CD14-positive monocyte (primary cell): Measurements from ENCODE around the gene PACSIN3. TPM values are rescaled to one million over a fixed set of nuclear protein-coding genes. Genes with fewer than 3 reads are reported as not detected.

Experiments
- DNase-seq, 3 donors: peaks; one replicate each; pipeline ENCODE4 v3.0.0-alpha.2; 2011 to 2022
- H2AFZ ChIP-seq: 2 replicates; pipeline ENCODE4 v1.6.0; 2012; ENCODE audit warnings: mild to moderate bottlenecking, low read depth, low read length, inconsistent platforms; ENCODE audit not compliant: insufficient read depth, poor library complexity, severe bottlenecking
- H3K27ac ChIP-seq, 2 donors: 1 replicate in 1 of 2; 2 replicates in 1 of 2; pipeline ENCODE4 v1.5.1; 2012 to 2013; ENCODE audit warnings: low read length in 2 of 2, control low read depth in 1 of 2, inconsistent platforms in 1 of 2, low read depth in 1 of 2, mild to moderate bottlenecking in 1 of 2
- H3K27me3 ChIP-seq, 2 donors: one replicate each; pipeline versions ENCODE4 v1.6.0 to v1.6.1; 2011 to 2013; ENCODE audit warnings: low read length in 2 of 2; ENCODE audit not compliant: control insufficient read depth in 2 of 2, insufficient read depth in 2 of 2
- H3K36me3 ChIP-seq, 2 donors: replicated peaks in 1 of 2; 1 replicate in 1 of 2; 2 replicates in 1 of 2; pipeline versions ENCODE4 v1.5.1 to v1.6.1; 2012 to 2013; ENCODE audit warnings: low read length in 2 of 2, control low read depth in 1 of 2, inconsistent platforms in 1 of 2, mild to moderate bottlenecking in 1 of 2; ENCODE audit not compliant: insufficient read depth in 2 of 2, control insufficient read depth in 1 of 2
- H3K4me1 ChIP-seq, 2 donors: 1 replicate in 1 of 2; 2 replicates in 1 of 2; pipeline versions ENCODE4 v1.5.1 to v1.6.1; 2012 to 2013; ENCODE audit warnings: low read length in 2 of 2, control low read depth in 1 of 2, inconsistent platforms in 1 of 2, mild to moderate bottlenecking in 1 of 2, moderate library complexity in 1 of 2; ENCODE audit not compliant: insufficient read depth in 2 of 2, control insufficient read depth in 1 of 2
- H3K4me2 ChIP-seq: replicated peaks from 2 replicates; pipeline ENCODE3; 2012; ENCODE audit warnings: low read length, moderate library complexity, mild to moderate bottlenecking; ENCODE audit not compliant: poor library complexity, severe bottlenecking; ENCODE audit errors: extremely low read depth
- H3K4me3 ChIP-seq, 3 experiments: fragments of 200-600 bp in 1 of 3; sonication (generic) in 1 of 3; replicated peaks in 1 of 3; 1 replicate in 2 of 3; 2 replicates in 1 of 3; pipeline ENCODE4 v1.5.1; 2011 to 2013; ENCODE audit warnings: low read length in 3 of 3, mild to moderate bottlenecking in 3 of 3, control low read depth in 2 of 3, low read depth in 2 of 3, inconsistent platforms in 1 of 3, moderate library complexity in 1 of 3
- H3K79me2 ChIP-seq: 2 replicates; pipeline ENCODE4 v1.6.0; 2012; ENCODE audit warnings: mild to moderate bottlenecking, control low read depth, inconsistent platforms, low read length, moderate library complexity; ENCODE audit not compliant: insufficient read depth
- H3K9ac ChIP-seq: 2 replicates; pipeline ENCODE4 v1.6.0; 2017; ENCODE audit warnings: low read length, mild to moderate bottlenecking; ENCODE audit not compliant: insufficient read depth, poor library complexity, severe bottlenecking
- H3K9me3 ChIP-seq, 2 donors: replicated peaks in 1 of 2; 1 replicate in 1 of 2; 2 replicates in 1 of 2; pipeline versions ENCODE4 v1.5.1 to v1.6.1; 2012 to 2013; ENCODE audit warnings: low read length in 2 of 2, control low read depth in 1 of 2; ENCODE audit not compliant: control insufficient read depth in 1 of 2, insufficient read depth in 1 of 2
- H4K20me1 ChIP-seq: 2 replicates; pipeline ENCODE4 v1.6.0; 2012; ENCODE audit warnings: mild to moderate bottlenecking, low read length, control low read depth, moderate library complexity; ENCODE audit not compliant: insufficient read depth
- H3K27ac Mint-ChIP-seq, 7 donors: one replicate each; pipeline ENCODE4 v1.8.0; 2020; ENCODE audit warnings: mild to moderate bottlenecking in 7 of 7, mixed read lengths in 7 of 7, moderate library complexity in 6 of 7, inconsistent platforms in 2 of 7
- H3K27me3 Mint-ChIP-seq, 3 donors: one replicate each; pipeline ENCODE4 v1.8.0; 2021 to 2022; ENCODE audit warnings: low read depth in 3 of 3, mild to moderate bottlenecking in 3 of 3, mixed read lengths in 3 of 3, moderate library complexity in 3 of 3, inconsistent platforms in 1 of 3
- H3K36me3 Mint-ChIP-seq, 2 donors: one replicate each; pipeline ENCODE4 v1.8.0; 2020; ENCODE audit warnings: mixed read lengths in 2 of 2, inconsistent platforms in 1 of 2, mild to moderate bottlenecking in 1 of 2
- H3K4me1 Mint-ChIP-seq: one replicate; pipeline ENCODE4 v1.8.0; 2020; ENCODE audit warnings: mild to moderate bottlenecking, mixed read lengths
- H3K4me3 Mint-ChIP-seq, 2 donors: one replicate each; pipeline ENCODE4 v1.8.0; 2020; ENCODE audit warnings: mild to moderate bottlenecking in 2 of 2, mixed read lengths in 2 of 2, moderate library complexity in 1 of 2
- H3K9me3 Mint-ChIP-seq, 7 donors: one replicate each; pipeline ENCODE4 v1.8.0; 2020 to 2022; ENCODE audit warnings: mixed read lengths in 7 of 7, mild to moderate bottlenecking in 6 of 7, moderate library complexity in 6 of 7, inconsistent platforms in 2 of 7
- WGBS: methylation state at CpG from one replicate; pipeline ENCODE4 v1.1.5; 2013; ENCODE audit warnings: missing lambda C conversion rate; ENCODE audit not compliant: insufficient coverage; 5-methylcytosine and 5-hydroxymethylcytosine counted together
- intact Hi-C, 2 donors: fragments of 100-400 bp; cut with micrococcal nuclease; formaldehyde crosslinking; loops; one replicate each; pipeline versions ENCODE4 v1.15.0 to v1.15.1; 2023
- polyA plus RNA-seq, 3 donors: library from polyadenylated mRNA; depleted of rRNA in 1 of 3; unstranded in 2 of 3; stranded (reverse) in 1 of 3; fragments of 300-500 nt in 2 of 3; fragments of >200 nt in 1 of 3; fragmentation: Illumina TruSeq in 2 of 3; gene quantifications; 1 replicate in 2 of 3; 2 replicates in 1 of 3; pipeline ENCODE4 v1.2.3, GENCODE V29; 2012 to 2021
- TF ChIP-seq, protein P1 (sequence below): fragments of 200-600 bp; IDR thresholded peaks from one replicate; pipeline ENCODE4 v1.8.0; 2022; ENCODE audit warnings: antibody characterized with exemption, mild to moderate bottlenecking

The PACSIN3 gene
- polyA plus RNA-seq, 3 donors, result not detected

DNA sequence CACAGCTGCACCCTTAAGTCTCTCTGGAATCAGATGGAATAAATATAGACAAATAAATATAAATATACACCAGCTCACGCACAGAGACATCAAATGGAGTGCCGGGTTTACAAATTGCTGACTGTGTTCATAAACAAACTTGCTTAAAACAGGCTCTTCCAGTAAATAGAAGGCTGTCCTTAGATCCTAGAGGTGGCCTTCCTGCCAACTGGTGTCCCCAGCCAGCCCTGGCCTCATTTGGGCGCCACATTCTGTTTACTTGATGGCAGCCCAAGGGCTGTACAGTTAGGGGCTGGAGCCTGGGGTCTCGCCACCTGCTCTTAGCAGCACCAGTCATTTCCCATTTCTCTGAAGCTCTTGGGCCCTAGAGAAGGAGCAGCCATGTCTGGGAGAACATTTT is 30.4 kb downstream of the PACSIN3 start:
- no peak overlapping the region for H3K27ac ChIP-seq
- H3K27me3 Mint-ChIP-seq, result peaks cover 3 to 10% (median 7%) of the 10 kb centered on the region in 3 donors
- TF ChIP-seq, protein P1, sequence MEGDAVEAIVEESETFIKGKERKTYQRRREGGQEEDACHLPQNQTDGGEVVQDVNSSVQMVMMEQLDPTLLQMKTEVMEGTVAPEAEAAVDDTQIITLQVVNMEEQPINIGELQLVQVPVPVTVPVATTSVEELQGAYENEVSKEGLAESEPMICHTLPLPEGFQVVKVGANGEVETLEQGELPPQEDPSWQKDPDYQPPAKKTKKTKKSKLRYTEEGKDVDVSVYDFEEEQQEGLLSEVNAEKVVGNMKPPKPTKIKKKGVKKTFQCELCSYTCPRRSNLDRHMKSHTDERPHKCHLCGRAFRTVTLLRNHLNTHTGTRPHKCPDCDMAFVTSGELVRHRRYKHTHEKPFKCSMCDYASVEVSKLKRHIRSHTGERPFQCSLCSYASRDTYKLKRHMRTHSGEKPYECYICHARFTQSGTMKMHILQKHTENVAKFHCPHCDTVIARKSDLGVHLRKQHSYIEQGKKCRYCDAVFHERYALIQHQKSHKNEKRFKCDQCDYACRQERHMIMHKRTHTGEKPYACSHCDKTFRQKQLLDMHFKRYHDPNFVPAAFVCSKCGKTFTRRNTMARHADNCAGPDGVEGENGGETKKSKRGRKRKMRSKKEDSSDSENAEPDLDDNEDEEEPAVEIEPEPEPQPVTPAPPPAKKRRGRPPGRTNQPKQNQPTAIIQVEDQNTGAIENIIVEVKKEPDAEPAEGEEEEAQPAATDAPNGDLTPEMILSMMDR, result no peak
- DNase-seq, result no peak
- H4K20me1 ChIP-seq, result peaks cover 4% of the 10 kb centered on the region
- H3K9me3 Mint-ChIP-seq, result no peaks in the 10 kb centered on the region
- H3K4me3 Mint-ChIP-seq, result no peak overlapping the region
- H3K27ac Mint-ChIP-seq, result no peak overlapping the region
- peaks cover 3 to 15% of the 10 kb centered on the region in 2 donors for H3K36me3 Mint-ChIP-seq
- no peak overlapping the region for H3K4me3 ChIP-seq
- no peak overlapping the region for H2AFZ ChIP-seq
- no peak overlapping the region for H3K4me2 ChIP-seq
- peaks cover 16% of the 10 kb centered on the region for H3K4me1 Mint-ChIP-seq
- H3K9me3 ChIP-seq, result no peaks in the 10 kb centered on the region
- 92% methylated on average over 4 of the region's 4 CpGs for WGBS
- no peaks in the 10 kb centered on the region for H3K79me2 ChIP-seq
- H3K9ac ChIP-seq, result no peak overlapping the region
- peaks cover 0 to 3% of the 10 kb centered on the region in 2 donors for H3K4me1 ChIP-seq
- peaks cover 0 to 5% of the 10 kb centered on the region in 2 donors for H3K36me3 ChIP-seq
- intact Hi-C loops, result loop anchor here in 1 of 2 donors (2.0 kb wide), 1 partner anchor 267 kb away; no protein-coding TSS in a partner anchor
- H3K27me3 ChIP-seq, result no peaks in the 10 kb centered on the region

DNA sequence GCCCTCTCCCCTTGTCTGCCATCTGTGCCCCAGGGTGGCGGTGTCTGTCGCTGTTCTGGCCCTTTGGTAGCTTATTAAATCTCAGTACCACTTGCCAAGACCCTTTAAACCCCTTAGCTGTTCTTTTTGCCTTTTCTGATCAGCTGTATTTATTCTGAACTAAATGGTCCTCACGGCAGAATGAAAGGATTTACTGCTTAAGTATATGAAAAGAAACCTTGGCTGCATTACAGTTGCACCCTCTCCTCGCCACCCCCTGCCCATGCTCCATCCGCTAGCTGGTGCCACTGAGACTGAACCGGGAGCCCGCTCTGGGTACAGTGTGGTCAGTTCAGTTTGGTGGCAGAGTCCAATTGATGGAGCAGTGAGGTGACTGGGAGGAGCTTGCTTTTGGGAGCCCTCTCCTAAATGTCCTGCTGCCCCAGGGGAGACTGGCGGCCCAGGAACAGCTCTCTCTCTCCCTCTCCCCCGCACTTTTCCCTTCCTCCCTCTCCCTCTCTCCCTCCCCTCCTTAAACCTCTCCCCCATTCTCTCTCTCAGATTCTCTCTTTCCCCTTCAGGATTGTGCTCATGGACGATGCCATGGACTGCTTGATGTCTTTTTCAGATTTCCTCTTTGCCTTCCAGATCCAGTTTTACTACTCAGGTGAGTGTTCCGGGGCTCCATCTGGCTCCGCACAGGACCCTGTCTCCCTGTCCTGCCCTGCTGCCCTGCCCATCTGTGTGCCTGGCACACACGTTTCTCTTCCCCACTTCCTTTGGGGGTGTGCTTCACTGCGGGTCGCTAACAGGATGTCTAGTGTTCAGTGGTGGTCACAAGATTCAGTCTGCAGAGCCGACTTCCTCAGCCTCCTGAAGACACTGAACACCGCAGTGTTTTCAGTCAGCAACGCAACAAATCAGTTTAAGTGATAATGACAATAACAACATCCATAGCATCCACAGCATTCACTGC is 31.3 kb downstream of the PACSIN3 start:
- Histone ChIP-seq H3K4me2 (no peak overlapping the region), H3K27ac (no peak overlapping the region), H2AFZ (no peak overlapping the region), H3K27me3 (no peaks in the 10 kb centered on the region), H3K9ac (no peak overlapping the region), H4K20me1 (no peaks in the 10 kb centered on the region), H3K4me1 (peaks cover 0 to 3% of the 10 kb centered on the region in 2 donors), H3K79me2 (no peaks in the 10 kb centered on the region), H3K36me3 (peaks cover 0 to 5% of the 10 kb centered on the region in 2 donors), H3K9me3 (no peaks in the 10 kb centered on the region), H3K4me3 (no peak overlapping the region)
- TF ChIP-seq, protein P1, result no peak
- Mint-ChIP-seq H3K27ac (no peak overlapping the region), H3K36me3 (peaks cover 3 to 12% of the 10 kb centered on the region in 2 donors), H3K4me3 (no peak overlapping the region), H3K4me1 (peaks cover 16% of the 10 kb centered on the region), H3K27me3 (peaks cover 3 to 10% (median 7%) of the 10 kb centered on the region in 3 donors), H3K9me3 (no peaks in the 10 kb centered on the region)
- intact Hi-C loops, result no loop called here
- no peak for DNase-seq
- WGBS, result 15% methylated on average over 7 of the region's 18 CpGs
